K562 (cell line): ENCODE data around the gene FAM228A. TPM values are rescaled to one million over a fixed set of nuclear protein-coding genes. Genes with fewer than 3 reads are reported as not detected.

Source experiments
- ATAC-seq: fragments of 200-7000 bp; cut with Tn5 transposase; 3 replicates; pipeline ENCODE4 v1.9.1; 2020; ENCODE audit warnings: moderate library complexity
- BruUV-seq: library from RNA; stranded (reverse); fragments of 400-500 nt; replicated peaks from 2 replicates; lab custom pipeline; 2021; lab: Mats Ljungman, UMichigan
- CTCF ChIA-PET: fragments of 300-600 bp; formaldehyde crosslinking; extraction: SDS; loops from one replicate; lab custom pipeline; 2021; ENCODE audit warnings: low intra/inter-chr PET ratio; lab: Yijun Ruan, JAX
- POLR2A ChIA-PET: fragments of 300-600, 350-650 bp; sonication (Branson Sonifier 250); formaldehyde crosslinking; extraction: SDS; loops from one replicate; lab custom pipeline; 2021; ENCODE audit warnings: antibody characterized with exemption, inconsistent platforms; lab: Yijun Ruan, JAX
- DNase-seq, 4 experiments: peaks; one replicate each; pipeline versions ENCODE4 v3.0.0 to v3.0.0-alpha.2; 2011 to 2018; ENCODE audit warnings: low spot score in 3 of 4, mixed read lengths in 3 of 4; ENCODE audit errors: extremely low read depth in 1 of 4
- FAIRE-seq: peaks from 2 replicates; lab custom pipeline; 2011; peaks lifted over from hg19 to GRCh38; lab: Jason Lieb, UNC
- H2AFZ ChIP-seq: 2 replicates; pipeline ENCODE4 v1.6.0; 2011; ENCODE audit warnings: low read depth, low read length, control low read depth, inconsistent platforms
- H3K27ac ChIP-seq: fragments of 200-600 bp; 3 replicates; pipeline ENCODE4 v1.8.0; 2011; ENCODE audit warnings: low read depth, mild to moderate bottlenecking, control low read depth, inconsistent platforms, low read length, moderate library complexity, mixed read lengths; ENCODE audit errors: extremely low read depth
- H3K27me3 ChIP-seq, 2 experiments: fragments of 300-600 bp in 1 of 2; 2 replicates in 1 of 2; 3 replicates in 1 of 2; pipeline versions ENCODE4 v1.6.0 to v1.8.0; 2011; ENCODE audit warnings: inconsistent platforms in 2 of 2, low read length in 2 of 2, mild to moderate bottlenecking in 1 of 2, mixed read lengths in 1 of 2, moderate library complexity in 1 of 2; ENCODE audit not compliant: control insufficient read depth in 2 of 2, insufficient read depth in 2 of 2
- H3K36me3 ChIP-seq: fragments of 300-600 bp; 3 replicates; pipeline ENCODE4 v1.8.0; 2011; ENCODE audit warnings: mild to moderate bottlenecking, low read length, inconsistent platforms; ENCODE audit not compliant: control insufficient read depth, insufficient read depth
- H3K4me1 ChIP-seq, 2 experiments: fragments of 200-600 bp in 1 of 2; replicated peaks in 1 of 2; 2 replicates in 1 of 2; 3 replicates in 1 of 2; pipeline versions ENCODE4 v1.5.1 to v1.8.0; 2011; ENCODE audit warnings: inconsistent platforms in 2 of 2, low read length in 2 of 2, mild to moderate bottlenecking in 1 of 2, mixed read lengths in 1 of 2, moderate library complexity in 1 of 2; ENCODE audit not compliant: control insufficient read depth in 2 of 2, insufficient read depth in 2 of 2
- H3K4me2 ChIP-seq: 2 replicates; pipeline ENCODE4 v1.6.1; 2011; ENCODE audit warnings: low read length, control low read depth, inconsistent platforms, mixed read lengths; ENCODE audit not compliant: insufficient read depth
- H3K4me3 ChIP-seq: fragments of 200-600 bp; sonication (generic), shearing (Covaris generic); 2 replicates; pipeline ENCODE4 v1.5.1; 2016; ENCODE audit warnings: control low read depth, inconsistent platforms
- H3K79me2 ChIP-seq: fragments of 200-600 bp; 3 replicates; pipeline ENCODE4 v1.8.0; 2011; ENCODE audit warnings: low read length, inconsistent platforms; ENCODE audit not compliant: control insufficient read depth, insufficient read depth
- H3K9ac ChIP-seq, 2 experiments: 2 replicates each; pipeline versions ENCODE4 v1.6.0 to v1.6.1; 2011; ENCODE audit warnings: low read depth in 2 of 2, low read length in 2 of 2, control low read depth in 1 of 2, inconsistent platforms in 1 of 2, mild to moderate bottlenecking in 1 of 2, mixed read lengths in 1 of 2; ENCODE audit not compliant: insufficient read depth in 1 of 2
- H3K9me1 ChIP-seq: one replicate; pipeline ENCODE4 v1.6.0; 2011; ENCODE audit warnings: inconsistent platforms, mild to moderate bottlenecking, low read length, moderate library complexity; ENCODE audit not compliant: control insufficient read depth, insufficient read depth
- H3K9me3 ChIP-seq: replicated peaks from 2 replicates; pipeline ENCODE4 v1.5.1; 2011; ENCODE audit warnings: low read depth, low read length, inconsistent platforms; ENCODE audit not compliant: control insufficient read depth, insufficient read depth
- H4K20me1 ChIP-seq: replicated peaks from 2 replicates; pipeline ENCODE4 v1.6.1; 2011; ENCODE audit warnings: low read length, inconsistent platforms, mixed read lengths; ENCODE audit not compliant: control insufficient read depth, insufficient read depth
- CSDE1 ChIP-seq, 2 experiments: fragments of 450-650 bp; IDR thresholded peaks; 2 replicates each; pipeline ENCODE4 v1.6.1; 2016; ENCODE audit warnings: mild to moderate bottlenecking in 1 of 2
- HBP1 ChIP-seq: fragments of 450-650 bp; formaldehyde crosslinking; IDR thresholded peaks from 2 replicates; pipeline ENCODE4 v1.4.0; 2022; ENCODE audit warnings: missing genetic modification characterization
- MAX ChIP-seq: sonication (generic); formaldehyde crosslinking; IDR thresholded peaks from 2 replicates; pipeline ENCODE4 v1.9.0; 2022; ENCODE audit warnings: mild to moderate bottlenecking, missing genetic modification reagents
- RBM17 ChIP-seq: fragments of 200-400 bp; formaldehyde crosslinking; IDR thresholded peaks from 2 replicates; pipeline ENCODE4 v1.6.1; 2017; ENCODE audit warnings: low read depth, mild to moderate bottlenecking, low read length, borderline replicate concordance
- SP2 ChIP-seq: IDR thresholded peaks from 2 replicates; pipeline ENCODE4 v1.6.1; 2011; ENCODE audit warnings: mild to moderate bottlenecking, low read depth, low read length, moderate library complexity; ENCODE audit not compliant: poor library complexity, severe bottlenecking; ENCODE audit errors: extremely low read depth
- ZNF224 ChIP-seq: sonication (generic); formaldehyde crosslinking; IDR thresholded peaks from 2 replicates; pipeline ENCODE4 v1.8.0; 2022; ENCODE audit warnings: mild to moderate bottlenecking, missing genetic modification reagents
- ZNF263 ChIP-seq: sonication (generic); formaldehyde crosslinking; IDR thresholded peaks from 2 replicates; pipeline ENCODE4 v1.8.0; 2022; ENCODE audit warnings: mild to moderate bottlenecking, missing genetic modification reagents, borderline replicate concordance
- WGBS: fragments of 100-300 bp; shearing (Covaris generic); methylation state at CpG from one replicate; pipeline ENCODE4 v1.1.6; 2016; ENCODE audit warnings: low coverage, mixed read lengths; ENCODE audit not compliant: insufficient coverage; ENCODE audit errors: missing lambda C conversion rate; 5-methylcytosine and 5-hydroxymethylcytosine counted together
- in situ Hi-C: fragments of 300-500 bp; cut with MboI; formaldehyde crosslinking; loops from 4 replicates; pipeline ENCODE4 v1.15.0; 2018; ENCODE audit warnings: inconsistent platforms, mixed read lengths
- intact Hi-C: fragments of 100-400 bp; cut with micrococcal nuclease; formaldehyde crosslinking; loops from 2 replicates; pipeline ENCODE4 v1.14.2; 2022
- polyA plus RNA-seq, 8 experiments: library from polyadenylated mRNA; depleted of rRNA in 4 of 8; stranded (reverse) in 5 of 8; unstranded in 3 of 8; fragments of >200 nt; fragmentation: Nextera tagmentation in 2 of 8; fragmentation: Illumina TruSeq in 1 of 8; extraction: Ambion mirVana in 2 of 8; extraction: Trizol in 1 of 8; gene quantifications; 2 replicates each; pipeline versions ENCODE4 v1.2.1 to v1.2.3, GENCODE V29; 2011 to 2014; ENCODE audit warnings: inconsistent platforms in 1 of 8, missing spikeins in 1 of 8
- total RNA-seq, 7 experiments: library from RNA; depleted of rRNA in 6 of 7; stranded (reverse); fragments of >200 nt in 6 of 7; fragmentation: Illumina TruSeq in 2 of 7; extraction: Trizol in 2 of 7; gene quantifications; 2 replicates each; pipeline versions ENCODE4 v1.2.1 to v1.2.3, GENCODE V29; 2011 to 2021; ENCODE audit warnings: low replicate concordance in 1 of 7
- TF ChIP-seq, protein P1 (sequence below): sonication (generic); formaldehyde crosslinking; IDR thresholded peaks from 2 replicates; pipeline ENCODE4 v1.8.0; 2022; ENCODE audit warnings: mild to moderate bottlenecking, missing genetic modification reagents

Gene FAM228A
- total and polyA plus RNA-seq, 9 of the 15 experiments (the other 6 are each of a cell fraction or from before 2014, with no cell fraction given): not detected

DNA sequence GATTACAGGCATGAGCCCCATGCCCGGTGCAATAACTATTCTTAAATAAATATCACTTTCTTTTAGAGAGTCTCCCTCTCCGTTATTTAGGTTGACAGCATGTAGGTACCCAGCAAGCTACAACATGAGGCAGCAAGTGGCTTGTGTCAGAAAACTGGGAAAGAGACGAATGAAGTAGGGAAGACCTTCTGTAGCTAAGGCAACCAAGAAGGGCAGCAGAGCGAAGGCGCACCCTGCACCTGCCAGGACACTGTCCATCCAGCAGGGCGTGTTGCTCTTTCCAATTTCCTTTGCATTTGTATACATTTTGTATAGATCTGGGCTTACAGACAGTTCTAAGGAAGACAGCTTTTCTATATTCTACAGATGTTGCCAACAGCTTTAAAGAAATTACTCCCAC lies 48.1 kb downstream of the FAM228A start (continued):
- TF ChIP-seq HBP1 (no peak), MAX (no peak), SP2 (no peak)
- TF ChIP-seq, protein P1, sequence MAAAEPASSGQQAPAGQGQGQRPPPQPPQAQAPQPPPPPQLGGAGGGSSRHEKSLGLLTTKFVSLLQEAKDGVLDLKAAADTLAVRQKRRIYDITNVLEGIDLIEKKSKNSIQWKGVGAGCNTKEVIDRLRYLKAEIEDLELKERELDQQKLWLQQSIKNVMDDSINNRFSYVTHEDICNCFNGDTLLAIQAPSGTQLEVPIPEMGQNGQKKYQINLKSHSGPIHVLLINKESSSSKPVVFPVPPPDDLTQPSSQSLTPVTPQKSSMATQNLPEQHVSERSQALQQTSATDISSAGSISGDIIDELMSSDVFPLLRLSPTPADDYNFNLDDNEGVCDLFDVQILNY (CRISPR knock-in tag): no peak

DNA sequence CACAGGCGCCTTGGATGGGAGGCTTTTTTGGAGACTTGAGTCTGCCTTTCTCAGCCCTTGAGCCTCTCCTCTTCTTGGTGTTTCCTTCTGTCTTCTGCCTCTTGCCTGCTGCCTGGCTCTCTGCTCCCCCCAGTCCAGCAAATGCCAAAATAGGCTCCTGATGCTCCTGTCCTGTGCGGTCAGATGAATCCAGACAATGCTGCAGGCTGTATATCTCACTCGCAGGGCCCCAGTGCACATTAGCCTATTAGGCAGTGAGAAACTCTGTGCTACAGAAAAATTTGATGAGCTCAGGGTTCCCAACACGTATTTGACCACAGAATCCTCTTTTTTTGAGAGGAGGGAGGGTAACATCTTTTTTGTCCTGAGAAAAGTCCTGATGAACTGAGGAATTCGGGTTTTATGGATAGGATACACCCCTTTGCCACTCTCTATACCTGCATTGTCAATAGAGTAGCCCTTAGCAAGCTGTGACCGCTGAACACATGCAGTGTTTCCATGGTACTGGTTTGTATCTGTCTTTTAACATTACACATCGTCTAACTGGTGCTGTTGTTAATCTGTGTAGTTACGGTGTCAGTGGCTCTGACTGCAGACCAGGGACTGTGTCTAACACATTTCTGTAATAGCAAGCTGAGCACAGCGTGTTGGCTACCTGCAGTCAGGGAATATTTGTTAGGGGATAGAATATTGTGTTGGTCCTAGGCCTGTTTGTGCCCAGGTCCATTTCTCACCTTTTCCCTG lies 50.8 kb downstream of the FAM228A start:
- FAIRE-seq: no peak
- POLR2A ChIA-PET: interaction anchor here (0.5 to 1.6 kb wide), 2 partner anchors 59 to 135 kb away, joined by 4 to 7 read pairs; partner anchors contain the start of gene ITSN2
- Histone ChIP-seq H3K79me2 (no peaks in the 10 kb centered on the region), H3K9me1 (no peaks in the 10 kb centered on the region), H3K27me3 (no peaks in the 10 kb centered on the region), H2AFZ (no peak overlapping the region), H3K9me3 (no peaks in the 10 kb centered on the region), H3K4me3 (no peak overlapping the region), H3K9ac (no peak overlapping the region), H3K4me2 (no peak overlapping the region)
- CTCF ChIA-PET: no interaction called here
- intact Hi-C loops: no loop called here
- TF ChIP-seq RBM17 (no peak), ZNF263 (CRISPR knock-in tag) (no peak), CSDE1 (IDR thresholded peaks at IDR 0.05) (no peak), ZNF224 (no peak)
- TF ChIP-seq, all 486 proteins: peak for 0
- H3K36me3 ChIP-seq: no peaks in the 10 kb centered on the region
- no peak; the same call in 2 of the 3 replicates for ATAC-seq
- no peak overlapping the region for H3K27ac ChIP-seq
- in situ Hi-C loops: no loop called here
- DNase-seq: no peak
- no peaks in the 10 kb centered on the region for H3K4me1 ChIP-seq
- BruUV-seq: no TSS peak
- 34% methylated on average over 9 of the region's 9 CpGs for WGBS
- H4K20me1 ChIP-seq: no peaks in the 10 kb centered on the region
